NAMALWA (cell line): ENCODE results near the gene C6orf141.

Experiments
- DNase-seq: peaks from one replicate; pipeline ENCODE4 v3.0.0-alpha.2; 2015; ENCODE audit warnings: low spot score

The C6orf141 gene

GRCh38 chr6:49550492-49551077 is at the start of gene C6orf141:
Gene C6orf141, plus strand, starts transcription at chr6:49550668. Its CDS starts 125 bp downstream, at chr6:49550793.
- no peak for DNase-seq

- DNase-seq: no peak
These were observed 45.8 kb upstream of the C6orf141 start for GRCh38 chr6:49504666-49505065.

- DNase-seq: no peak
These were observed 43.8 kb upstream of the C6orf141 start for GRCh38 chr6:49506569-49507111.

GRCh38 chr6:49509342-49509741 is 41.1 kb upstream of the C6orf141 start:
- DNase-seq: no peak

GRCh38 chr6:49513153-49513989 is 37.1 kb upstream of the C6orf141 start:
- DNase-seq: no peak

GRCh38 chr6:49514571-49515484 is 35.6 kb upstream of the C6orf141 start:
- no peak for DNase-seq

- no peak for DNase-seq
These were observed 34.9 kb upstream of the C6orf141 start for GRCh38 chr6:49515485-49516146.

GRCh38 chr6:49516147-49516505 is 34.3 kb upstream of the C6orf141 start:
- no peak for DNase-seq

GRCh38 chr6:49517919-49518318 is 32.5 kb upstream of the C6orf141 start:
- no peak for DNase-seq

GRCh38 chr6:49519660-49520059 is 30.8 kb upstream of the C6orf141 start:
- DNase-seq: no peak

GRCh38 chr6:49522710-49523593 is 27.5 kb upstream of the C6orf141 start:
- DNase-seq: no peak

GRCh38 chr6:49523901-49524300 is 26.6 kb upstream of the C6orf141 start:
- no peak for DNase-seq

GRCh38 chr6:49524541-49524940 is 25.9 kb upstream of the C6orf141 start:
- DNase-seq: no peak

GRCh38 chr6:49526598-49526997 is 23.9 kb upstream of the C6orf141 start:
- DNase-seq: no peak

GRCh38 chr6:49527320-49527719 is 23.1 kb upstream of the C6orf141 start:
- DNase-seq: no peak

- DNase-seq: no peak
These were observed 21.9 kb upstream of the C6orf141 start for GRCh38 chr6:49528571-49528970.

GRCh38 chr6:49530141-49530776 is 20.2 kb upstream of the C6orf141 start:
- DNase-seq: no peak

GRCh38 chr6:49531774-49532569 is 18.5 kb upstream of the C6orf141 start:
- peak; percentile 88 for DNase-seq

GRCh38 chr6:49535795-49536194 is 14.7 kb upstream of the C6orf141 start:
- no peak for DNase-seq
